Epithelial cell of esophagus (primary cell): ENCODE data around the gene ZMIZ1.
"Not testable (repeated sequence)": the region's sequence is repeated elsewhere in the genome, so short reads cannot be mapped to it uniquely, and the experiment has no call there.

Experiments
- DNase-seq: peaks from one replicate; pipeline ENCODE4 v3.0.0; 2010; ENCODE audit warnings: low read depth
- H3K4me3 ChIP-seq: 2 replicates; pipeline ENCODE4 v1.5.1; 2011; ENCODE audit warnings: mild to moderate bottlenecking, low read length, control low read depth
- TF ChIP-seq, protein P1 (sequence below): IDR thresholded peaks from 2 replicates; pipeline ENCODE4 v1.5.1; 2011; ENCODE audit warnings: low read depth, mild to moderate bottlenecking, low read length, control low read depth, inconsistent platforms; ENCODE audit not compliant: insufficient read depth; ENCODE audit errors: missing control alignments

Gene ZMIZ1

DNA sequence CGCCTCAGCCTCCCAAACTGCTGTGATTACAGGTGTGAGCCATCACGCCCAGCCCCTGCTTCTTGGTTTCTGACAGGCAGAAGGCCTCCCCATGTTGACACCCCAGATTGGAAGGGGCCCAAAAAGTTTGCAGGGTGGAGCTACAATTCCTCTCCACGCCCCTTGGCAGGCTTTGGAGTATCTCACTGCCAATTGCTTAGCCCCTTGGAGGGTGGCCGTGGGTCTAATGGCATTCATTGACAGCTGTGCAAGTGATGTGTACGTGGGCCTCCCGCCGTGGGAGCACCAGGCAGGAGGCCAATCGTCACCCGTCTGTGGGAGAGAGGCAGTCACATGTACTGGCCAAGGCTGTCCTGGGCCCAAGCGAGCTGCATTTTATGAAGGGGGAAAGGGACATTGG lies 204.8 kb downstream of the ZMIZ1 start:
- TF ChIP-seq, protein P1, sequence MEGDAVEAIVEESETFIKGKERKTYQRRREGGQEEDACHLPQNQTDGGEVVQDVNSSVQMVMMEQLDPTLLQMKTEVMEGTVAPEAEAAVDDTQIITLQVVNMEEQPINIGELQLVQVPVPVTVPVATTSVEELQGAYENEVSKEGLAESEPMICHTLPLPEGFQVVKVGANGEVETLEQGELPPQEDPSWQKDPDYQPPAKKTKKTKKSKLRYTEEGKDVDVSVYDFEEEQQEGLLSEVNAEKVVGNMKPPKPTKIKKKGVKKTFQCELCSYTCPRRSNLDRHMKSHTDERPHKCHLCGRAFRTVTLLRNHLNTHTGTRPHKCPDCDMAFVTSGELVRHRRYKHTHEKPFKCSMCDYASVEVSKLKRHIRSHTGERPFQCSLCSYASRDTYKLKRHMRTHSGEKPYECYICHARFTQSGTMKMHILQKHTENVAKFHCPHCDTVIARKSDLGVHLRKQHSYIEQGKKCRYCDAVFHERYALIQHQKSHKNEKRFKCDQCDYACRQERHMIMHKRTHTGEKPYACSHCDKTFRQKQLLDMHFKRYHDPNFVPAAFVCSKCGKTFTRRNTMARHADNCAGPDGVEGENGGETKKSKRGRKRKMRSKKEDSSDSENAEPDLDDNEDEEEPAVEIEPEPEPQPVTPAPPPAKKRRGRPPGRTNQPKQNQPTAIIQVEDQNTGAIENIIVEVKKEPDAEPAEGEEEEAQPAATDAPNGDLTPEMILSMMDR, result no peak
- no peak overlapping the region for H3K4me3 ChIP-seq
- DNase-seq, result no peak

DNA sequence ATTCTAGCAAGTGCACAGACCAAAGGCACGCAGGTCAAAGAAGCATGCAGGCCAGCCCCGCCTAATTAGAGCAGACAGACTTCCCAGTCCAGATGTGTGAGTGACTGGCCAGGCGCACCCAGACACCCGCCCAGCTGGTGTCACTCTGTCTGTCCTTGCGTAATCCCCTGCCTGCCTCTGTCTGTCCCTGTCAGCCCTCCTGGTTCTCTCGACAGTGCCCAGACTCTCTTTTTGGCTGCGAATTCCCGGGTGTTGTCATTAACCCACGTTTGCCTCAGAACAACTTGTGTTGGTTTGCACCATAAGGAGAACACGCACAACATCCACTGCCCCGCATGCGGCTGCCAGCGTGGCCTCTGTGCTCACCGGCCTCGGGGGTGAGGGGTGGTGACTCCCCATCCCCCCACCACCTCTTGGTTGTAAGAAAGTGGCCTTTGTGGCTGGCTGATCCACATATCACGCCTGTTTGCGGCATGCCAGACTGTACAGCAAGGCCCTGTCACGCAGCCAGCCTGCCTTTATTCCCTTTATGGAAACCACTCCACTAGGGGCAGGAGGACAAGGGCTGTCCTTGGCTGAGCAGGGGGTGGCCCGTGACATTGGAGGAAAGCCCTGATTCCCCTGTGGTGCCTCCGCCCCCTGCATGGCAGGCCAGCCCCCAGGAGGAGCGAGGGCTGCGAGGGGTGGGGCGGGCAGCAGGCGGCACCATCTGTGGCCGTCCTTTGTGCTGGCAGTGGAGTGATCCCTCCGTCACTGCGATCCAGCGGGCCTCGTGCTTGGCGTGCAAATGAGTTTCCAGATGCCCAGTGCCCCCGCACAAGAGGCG lies 205.7 kb downstream of the ZMIZ1 start:
- no peak overlapping the region for H3K4me3 ChIP-seq
- peak; percentile 67 for DNase-seq
- TF ChIP-seq, protein P1, result no peak

DNA sequence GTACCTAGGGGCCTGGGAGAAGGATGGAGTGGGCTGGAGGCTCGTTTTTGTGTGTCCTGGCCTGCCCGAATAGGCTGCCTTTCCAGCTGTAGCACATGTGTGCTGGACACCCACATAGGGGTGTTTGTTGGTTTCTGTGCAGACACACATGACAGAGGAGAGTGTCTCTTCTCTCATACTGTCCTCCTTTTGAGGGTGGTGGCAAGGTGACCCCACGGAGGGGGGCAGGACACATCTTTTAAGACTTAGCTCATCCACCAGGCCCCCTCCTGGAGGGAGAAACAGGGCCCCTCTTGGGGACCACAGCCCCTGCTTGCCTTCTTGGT lies 206.3 kb downstream of the ZMIZ1 start:
- no peak overlapping the region for H3K4me3 ChIP-seq
- DNase-seq, result no peak
- TF ChIP-seq, protein P1, result no peak

DNA sequence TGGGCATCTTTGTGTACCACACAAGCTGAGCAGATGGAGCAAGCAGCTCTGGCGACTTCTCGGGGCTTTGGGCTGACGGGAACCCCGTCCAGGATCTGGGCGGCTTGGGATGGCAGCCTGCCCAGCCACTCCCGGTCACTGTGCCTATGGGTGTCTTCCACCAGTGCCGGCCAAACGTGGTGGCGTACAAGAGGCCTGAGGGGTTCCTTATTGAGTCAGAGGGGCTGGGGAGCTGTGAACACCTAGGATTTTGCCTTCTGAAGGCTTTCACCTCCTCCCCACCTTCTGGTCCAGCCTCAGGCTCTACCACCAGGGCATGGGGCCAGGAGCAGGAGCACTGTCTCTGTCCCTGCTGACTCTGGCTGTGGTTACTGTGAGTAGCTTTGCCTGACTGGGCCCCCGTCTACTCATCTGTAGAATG lies 206.7 kb downstream of the ZMIZ1 start:
- H3K4me3 ChIP-seq, result no peak overlapping the region
- TF ChIP-seq, protein P1, result no peak
- DNase-seq, result no peak

DNA sequence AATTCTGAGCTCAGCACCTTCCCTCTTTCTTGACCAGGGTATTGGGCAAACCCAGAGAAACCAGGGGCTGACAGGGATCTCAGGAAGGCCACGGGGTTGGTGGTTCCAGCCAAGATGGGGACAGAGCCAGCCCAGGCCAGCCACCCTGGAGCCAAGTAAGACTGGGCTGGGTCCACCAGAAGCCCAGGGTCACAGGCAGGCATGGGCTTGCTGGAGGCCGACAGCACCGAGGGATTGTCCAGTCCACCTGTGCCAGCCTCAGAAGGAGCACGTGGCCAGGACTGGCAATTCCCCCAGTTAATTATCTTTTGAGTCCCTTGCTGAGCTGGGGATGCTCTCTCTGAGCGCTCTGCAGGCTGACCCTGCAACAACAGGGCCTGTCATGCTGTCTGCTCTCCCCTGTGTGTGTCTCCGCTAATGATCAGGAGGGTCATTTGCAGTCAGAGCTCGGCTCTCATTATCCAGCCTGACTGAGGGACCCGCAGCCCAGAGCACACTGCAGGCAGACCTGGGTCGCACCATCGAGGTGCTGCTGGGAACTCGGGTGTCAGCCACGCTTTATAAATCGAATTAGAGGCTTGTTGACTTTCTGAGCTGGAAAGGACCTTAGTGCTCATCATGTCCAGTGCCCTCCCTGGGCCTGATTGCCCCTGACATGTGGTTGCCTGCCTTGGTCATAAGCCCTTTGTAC lies 209.0 kb downstream of the ZMIZ1 start:
- TF ChIP-seq, protein P1, result no peak
- DNase-seq, result no peak
- H3K4me3 ChIP-seq, result no peak overlapping the region

DNA sequence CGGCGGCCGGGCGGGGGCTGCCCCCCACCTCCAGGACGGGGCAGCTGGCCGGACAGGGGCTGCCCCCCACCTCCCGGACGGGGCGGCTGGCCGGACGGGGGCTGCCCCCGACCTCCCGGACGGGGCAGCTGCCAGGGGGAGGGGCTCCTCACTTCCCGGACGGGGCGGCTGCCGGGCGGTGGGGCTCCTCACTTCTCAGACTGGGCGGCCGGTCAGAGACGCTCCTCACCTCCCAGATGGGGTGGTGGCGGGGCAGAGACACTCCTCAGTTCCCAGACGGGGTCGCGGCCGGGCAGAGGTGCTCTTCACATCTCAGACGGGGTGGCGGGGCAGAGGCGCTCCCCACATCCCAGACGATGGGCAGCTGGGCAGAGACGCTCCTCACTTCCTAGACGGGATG lies 210.3 kb downstream of the ZMIZ1 start:
- H3K4me3 ChIP-seq, DNase-seq: not testable (repeated sequence)

DNA sequence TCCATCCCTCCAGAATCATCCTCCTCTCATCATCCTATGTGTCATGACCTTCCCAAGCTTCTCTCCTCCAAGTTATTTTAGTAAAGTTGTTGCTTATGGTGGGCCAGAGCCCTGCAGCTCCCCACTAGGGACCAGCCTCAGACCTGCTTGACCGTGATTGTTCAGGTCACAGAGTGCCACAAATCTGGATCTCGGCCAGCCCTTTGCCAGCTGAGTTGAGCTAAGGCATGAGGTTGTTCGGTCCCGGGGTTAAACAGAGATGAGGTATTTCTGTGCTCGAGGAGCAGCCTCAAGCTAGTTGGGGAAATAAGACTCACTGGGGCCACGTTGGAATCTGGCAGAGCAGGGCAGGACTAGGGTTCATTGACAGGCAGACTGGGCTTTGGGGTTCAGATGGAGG lies 212.2 kb downstream of the ZMIZ1 start:
- TF ChIP-seq, protein P1, result no peak

More for the DNA sequence above, 212.2 kb downstream of the ZMIZ1 start:
- DNase-seq, result no peak
- H3K4me3 ChIP-seq, result no peak overlapping the region
